K562 (cell line): Measurements from ENCODE around the gene SUCNR1. TPM values are rescaled to one million over a fixed set of nuclear protein-coding genes. Genes with fewer than 3 reads are reported as not detected.
A peak's percentile ranks its signal among the peaks of the same experiment; 100 is the strongest.

Source experiments
- BHLHE40 ChIP-seq: IDR thresholded peaks from 2 replicates; pipeline ENCODE4 v1.6.1; 2011; ENCODE audit warnings: low read length, improper control_type of control experiment
- CAMTA2 ChIP-seq: fragments of 250-450 bp; sonication (Bioruptor Pico); conservative IDR thresholded peaks from 2 replicates; pipeline ENCODE4 v1.5.1; 2022
- MTA2 ChIP-seq: fragments of 450-650 bp; IDR thresholded peaks from 2 replicates; pipeline ENCODE4 v1.6.1; 2016; ENCODE audit warnings: low read depth
- NCOR1 ChIP-seq: fragments of 450-650 bp; IDR thresholded peaks from 2 replicates; pipeline ENCODE4 v1.6.1; 2016; ENCODE audit warnings: mild to moderate bottlenecking, moderate library complexity
- NFE2 ChIP-seq: IDR thresholded peaks from 2 replicates; pipeline ENCODE4 v1.6.1; 2014; ENCODE audit warnings: antibody characterized with exemption, low read depth
- RAD51 ChIP-seq: fragments of 450-650 bp; IDR thresholded peaks from 2 replicates; pipeline ENCODE4 v1.7.1; 2016; ENCODE audit warnings: low read depth, mild to moderate bottlenecking, borderline replicate concordance
- SAP30 ChIP-seq: fragments of 200-600 bp; sonication (generic); IDR thresholded peaks from 2 replicates; pipeline ENCODE4 v1.6.1; 2012; ENCODE audit warnings: borderline replicate concordance, low read depth, mild to moderate bottlenecking, moderate library complexity, low read length, control low read depth, inconsistent platforms; ENCODE audit not compliant: insufficient read depth, poor library complexity, severe bottlenecking
- SLC30A9 ChIP-seq: fragments of 250-450 bp; sonication (Bioruptor Pico); IDR thresholded peaks from 2 replicates; pipeline ENCODE4 v1.8.0; 2022; ENCODE audit warnings: mild to moderate bottlenecking, moderate library complexity
- SRSF7 ChIP-seq: fragments of 200-400 bp; formaldehyde crosslinking; optimal IDR thresholded peaks from 2 replicates; pipeline ENCODE3; 2017; ENCODE audit warnings: mild to moderate bottlenecking, low read depth, low read length
- ZBTB17 ChIP-seq: fragments of 450-650 bp; formaldehyde crosslinking; IDR thresholded peaks from 2 replicates; pipeline ENCODE4 v1.4.0; 2020; ENCODE audit warnings: mild to moderate bottlenecking
- ZNF174 ChIP-seq: fragments of 250-450 bp; sonication (Bioruptor Pico); IDR thresholded peaks from 2 replicates; pipeline ENCODE4 v1.4.0; 2020; ENCODE audit warnings: mild to moderate bottlenecking
- ZNF239 ChIP-seq: fragments of 250-450 bp; sonication (Bioruptor Pico); IDR thresholded peaks from 2 replicates; pipeline ENCODE4 v1.4.0; 2020; ENCODE audit warnings: mild to moderate bottlenecking
- ZNF561 ChIP-seq: fragments of 450-650 bp; formaldehyde crosslinking; conservative IDR thresholded peaks from 2 replicates; pipeline ENCODE4 v1.4.0; 2020; ENCODE audit warnings: mild to moderate bottlenecking, moderate library complexity
- ZNF668 ChIP-seq: fragments of 250-450 bp; sonication (Bioruptor Pico); IDR thresholded peaks from 2 replicates; pipeline ENCODE4 v1.8.0; 2022; ENCODE audit warnings: mild to moderate bottlenecking, inconsistent platforms
- polyA plus RNA-seq, 8 experiments: library from polyadenylated mRNA; depleted of rRNA in 4 of 8; stranded (reverse) in 5 of 8; unstranded in 3 of 8; fragments of >200 nt; fragmentation: Nextera tagmentation in 2 of 8; fragmentation: Illumina TruSeq in 1 of 8; extraction: Ambion mirVana in 2 of 8; extraction: Trizol in 1 of 8; gene quantifications; 2 replicates each; pipeline versions ENCODE4 v1.2.1 to v1.2.3, GENCODE V29; 2011 to 2014; ENCODE audit warnings: inconsistent platforms in 1 of 8, missing spikeins in 1 of 8
- total RNA-seq, 7 experiments: library from RNA; depleted of rRNA in 6 of 7; stranded (reverse); fragments of >200 nt in 6 of 7; fragmentation: Illumina TruSeq in 2 of 7; extraction: Trizol in 2 of 7; gene quantifications; 2 replicates each; pipeline versions ENCODE4 v1.2.1 to v1.2.3, GENCODE V29; 2011 to 2021; ENCODE audit warnings: low replicate concordance in 1 of 7
- TF ChIP-seq, protein P1 (sequence below), 2 experiments: fragments of 450-650 bp in 1 of 2; sonication (generic) in 1 of 2; formaldehyde crosslinking in 1 of 2; IDR thresholded peaks; 2 replicates each; pipeline versions ENCODE4 v1.7.1 to v1.9.0; 2016 to 2022; ENCODE audit warnings: inconsistent platforms in 1 of 2, mild to moderate bottlenecking in 1 of 2, missing genetic modification reagents in 1 of 2
- TF ChIP-seq, protein P2 (sequence below): fragments of 250-450 bp; sonication (Bioruptor Pico); IDR thresholded peaks from 2 replicates; pipeline ENCODE4 v1.8.0; 2021; ENCODE audit warnings: borderline replicate concordance, mild to moderate bottlenecking, moderate library complexity; ENCODE audit not compliant: poor library complexity, severe bottlenecking
- TF ChIP-seq, protein P3 (sequence below): sonication (generic); formaldehyde crosslinking; IDR thresholded peaks from 2 replicates; pipeline ENCODE4 v1.8.0; 2022; ENCODE audit warnings: mild to moderate bottlenecking, missing genetic modification reagents

SUCNR1 gene
- total and polyA plus RNA-seq, 9 of the 15 experiments (the other 6 are each of a cell fraction or from before 2014, with no cell fraction given): 0.04 to 0.54 (median 0.13) TPM

DNA sequence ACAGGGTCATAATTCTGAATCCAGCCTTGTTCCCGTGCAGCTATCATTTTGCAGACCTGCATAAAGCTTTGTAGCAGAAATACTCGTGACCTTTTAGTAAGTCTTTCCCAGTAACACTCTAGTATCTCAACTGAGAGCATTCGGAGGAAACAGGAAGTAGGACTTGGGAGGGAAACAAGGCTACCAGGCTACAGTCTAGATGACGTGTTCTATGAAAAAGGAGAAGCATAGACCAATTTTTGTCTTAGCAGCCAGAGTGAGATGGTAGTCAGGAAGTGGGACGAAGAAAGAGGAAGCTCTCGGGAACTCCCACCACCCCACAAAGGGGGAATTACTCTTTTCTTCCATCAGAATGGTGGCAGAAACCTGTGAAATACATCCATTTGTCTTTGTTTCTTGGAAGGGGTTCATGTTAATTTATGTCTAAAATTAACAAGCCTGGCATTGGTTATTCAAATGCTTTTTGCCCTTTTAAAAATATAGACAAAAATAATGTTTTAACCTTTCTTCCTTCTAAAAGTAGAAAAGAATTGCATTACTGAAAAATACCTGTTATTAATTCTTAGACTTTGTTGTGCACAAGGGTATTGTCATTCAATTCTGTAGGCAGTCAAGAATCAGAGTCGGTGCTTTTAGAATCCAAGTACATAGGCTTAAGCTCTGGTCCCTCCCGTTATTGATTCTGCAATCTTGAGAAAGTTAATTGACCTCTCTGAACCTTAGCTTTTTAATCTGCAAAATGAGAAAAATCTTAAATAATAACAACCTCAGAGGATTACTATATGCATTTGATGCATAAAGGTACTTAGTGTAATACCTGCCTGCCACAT is 1.6 kb upstream of the SUCNR1 start (continued):
- TF ChIP-seq, protein P1, sequence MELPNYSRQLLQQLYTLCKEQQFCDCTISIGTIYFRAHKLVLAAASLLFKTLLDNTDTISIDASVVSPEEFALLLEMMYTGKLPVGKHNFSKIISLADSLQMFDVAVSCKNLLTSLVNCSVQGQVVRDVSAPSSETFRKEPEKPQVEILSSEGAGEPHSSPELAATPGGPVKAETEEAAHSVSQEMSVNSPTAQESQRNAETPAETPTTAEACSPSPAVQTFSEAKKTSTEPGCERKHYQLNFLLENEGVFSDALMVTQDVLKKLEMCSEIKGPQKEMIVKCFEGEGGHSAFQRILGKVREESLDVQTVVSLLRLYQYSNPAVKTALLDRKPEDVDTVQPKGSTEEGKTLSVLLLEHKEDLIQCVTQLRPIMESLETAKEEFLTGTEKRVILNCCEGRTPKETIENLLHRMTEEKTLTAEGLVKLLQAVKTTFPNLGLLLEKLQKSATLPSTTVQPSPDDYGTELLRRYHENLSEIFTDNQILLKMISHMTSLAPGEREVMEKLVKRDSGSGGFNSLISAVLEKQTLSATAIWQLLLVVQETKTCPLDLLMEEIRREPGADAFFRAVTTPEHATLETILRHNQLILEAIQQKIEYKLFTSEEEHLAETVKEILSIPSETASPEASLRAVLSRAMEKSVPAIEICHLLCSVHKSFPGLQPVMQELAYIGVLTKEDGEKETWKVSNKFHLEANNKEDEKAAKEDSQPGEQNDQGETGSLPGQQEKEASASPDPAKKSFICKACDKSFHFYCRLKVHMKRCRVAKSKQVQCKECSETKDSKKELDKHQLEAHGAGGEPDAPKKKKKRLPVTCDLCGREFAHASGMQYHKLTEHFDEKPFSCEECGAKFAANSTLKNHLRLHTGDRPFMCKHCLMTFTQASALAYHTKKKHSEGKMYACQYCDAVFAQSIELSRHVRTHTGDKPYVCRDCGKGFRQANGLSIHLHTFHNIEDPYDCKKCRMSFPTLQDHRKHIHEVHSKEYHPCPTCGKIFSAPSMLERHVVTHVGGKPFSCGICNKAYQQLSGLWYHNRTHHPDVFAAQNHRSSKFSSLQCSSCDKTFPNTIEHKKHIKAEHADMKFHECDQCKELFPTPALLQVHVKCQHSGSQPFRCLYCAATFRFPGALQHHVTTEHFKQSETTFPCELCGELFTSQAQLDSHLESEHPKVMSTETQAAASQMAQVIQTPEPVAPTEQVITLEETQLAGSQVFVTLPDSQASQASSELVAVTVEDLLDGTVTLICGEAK (IDR thresholded peaks at IDR 0.05): peak; percentile 86
- TF ChIP-seq, protein P1 (CRISPR knock-in tag; IDR thresholded peaks at IDR 0.05): no peak
- TF ChIP-seq RAD51 (no peak), ZNF561 (CRISPR knock-in tag) (no peak), CAMTA2 (CRISPR knock-in tag) (no peak), SLC30A9 (CRISPR knock-in tag) (no peak), ZBTB17 (peak; percentile 61; the same call in 1 of the 2 replicates), NFE2 (no peak; the same call in 1 of the 2 replicates), SRSF7 (no peak), ZNF668 (CRISPR knock-in tag) (no peak), MTA2 (no peak), ZNF174 (CRISPR knock-in tag) (no peak), BHLHE40 (no peak), ZNF239 (CRISPR knock-in tag) (no peak), SAP30 (no peak), NCOR1 (no peak)
- TF ChIP-seq, protein P2, sequence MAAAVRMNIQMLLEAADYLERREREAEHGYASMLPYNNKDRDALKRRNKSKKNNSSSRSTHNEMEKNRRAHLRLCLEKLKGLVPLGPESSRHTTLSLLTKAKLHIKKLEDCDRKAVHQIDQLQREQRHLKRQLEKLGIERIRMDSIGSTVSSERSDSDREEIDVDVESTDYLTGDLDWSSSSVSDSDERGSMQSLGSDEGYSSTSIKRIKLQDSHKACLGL (CRISPR knock-in tag): no peak
- TF ChIP-seq, protein P3, sequence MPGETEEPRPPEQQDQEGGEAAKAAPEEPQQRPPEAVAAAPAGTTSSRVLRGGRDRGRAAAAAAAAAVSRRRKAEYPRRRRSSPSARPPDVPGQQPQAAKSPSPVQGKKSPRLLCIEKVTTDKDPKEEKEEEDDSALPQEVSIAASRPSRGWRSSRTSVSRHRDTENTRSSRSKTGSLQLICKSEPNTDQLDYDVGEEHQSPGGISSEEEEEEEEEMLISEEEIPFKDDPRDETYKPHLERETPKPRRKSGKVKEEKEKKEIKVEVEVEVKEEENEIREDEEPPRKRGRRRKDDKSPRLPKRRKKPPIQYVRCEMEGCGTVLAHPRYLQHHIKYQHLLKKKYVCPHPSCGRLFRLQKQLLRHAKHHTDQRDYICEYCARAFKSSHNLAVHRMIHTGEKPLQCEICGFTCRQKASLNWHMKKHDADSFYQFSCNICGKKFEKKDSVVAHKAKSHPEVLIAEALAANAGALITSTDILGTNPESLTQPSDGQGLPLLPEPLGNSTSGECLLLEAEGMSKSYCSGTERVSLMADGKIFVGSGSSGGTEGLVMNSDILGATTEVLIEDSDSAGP: no peak
